IMR-90 (cell line): Measurements from ENCODE around the gene KCNQ1. TPM values are rescaled to one million over a fixed set of nuclear protein-coding genes. Genes with fewer than 3 reads are reported as not detected.

Experiments used
- ATAC-seq: fragments of 200-7000 bp; cut with Tn5 transposase; 2 replicates; pipeline ENCODE4 v1.9.1; 2020; ENCODE audit warnings: low read depth, mild to moderate bottlenecking, moderate library complexity
- BruUV-seq: library from RNA; stranded (reverse); fragments of 400-500 nt; replicated peaks from 2 replicates; lab custom pipeline; 2021; lab: Mats Ljungman, UMichigan
- CTCF ChIA-PET: fragments of 300-600 bp; formaldehyde crosslinking; extraction: SDS; loops from one replicate; lab custom pipeline; 2021; ENCODE audit warnings: antibody characterized with exemption; lab: Yijun Ruan, JAX
- POLR2A ChIA-PET: fragments of 300-600 bp; sonication (Branson Sonifier 250); formaldehyde crosslinking; loops from one replicate; lab custom pipeline; 2022; ENCODE audit warnings: antibody characterized with exemption; ENCODE audit not compliant: unreplicated experiment; lab: Charles Lee
- DNase-seq: peaks from one replicate; pipeline ENCODE4 v3.0.0; 2013
- H2AFZ ChIP-seq: replicated peaks from 2 replicates; pipeline ENCODE3; 2013; ENCODE audit warnings: low read length, mild to moderate bottlenecking; ENCODE audit not compliant: poor library complexity
- H2AK5ac ChIP-seq: 2 replicates; pipeline ENCODE4 v1.6.1; 2013; ENCODE audit warnings: low read depth, low read length, inconsistent platforms
- H2AK9ac ChIP-seq: replicated peaks from 2 replicates; pipeline ENCODE3; 2013; ENCODE audit warnings: mild to moderate bottlenecking, low read depth, low read length, moderate library complexity; ENCODE audit not compliant: poor library complexity
- H2BK120ac ChIP-seq: 2 replicates; pipeline ENCODE4 v1.6.1; 2013; ENCODE audit warnings: low read depth, low read length, inconsistent platforms
- H2BK15ac ChIP-seq: 3 replicates; pipeline ENCODE4 v1.6.1; 2013; ENCODE audit warnings: low read depth, low read length, inconsistent platforms
- H2BK20ac ChIP-seq: 2 replicates; pipeline ENCODE4 v1.6.1; 2013; ENCODE audit warnings: low read depth, mild to moderate bottlenecking, inconsistent platforms, low read length, moderate library complexity
- H2BK5ac ChIP-seq: 2 replicates; pipeline ENCODE4 v1.6.1; 2013; ENCODE audit warnings: mild to moderate bottlenecking, low read depth, low read length, inconsistent platforms; ENCODE audit not compliant: poor library complexity, severe bottlenecking
- H3K14ac ChIP-seq: replicated peaks from 2 replicates; pipeline ENCODE4 v1.6.1; 2013; ENCODE audit warnings: low read depth, low read length, inconsistent platforms
- H3K18ac ChIP-seq: 2 replicates; pipeline ENCODE4 v1.6.1; 2013; ENCODE audit warnings: low read depth, low read length, control low read depth
- H3K23ac ChIP-seq: 2 replicates; pipeline ENCODE4 v1.6.1; 2013; ENCODE audit warnings: low read depth, low read length, inconsistent platforms
- H3K27ac ChIP-seq: 2 replicates; pipeline ENCODE4 v1.5.1; 2013; ENCODE audit warnings: mild to moderate bottlenecking, control low read depth, low read length; ENCODE audit not compliant: insufficient read depth
- H3K27me3 ChIP-seq: 2 replicates; pipeline ENCODE4 v1.6.1; 2013; ENCODE audit warnings: low read length; ENCODE audit not compliant: control insufficient read depth, insufficient read depth
- H3K36me3 ChIP-seq: 2 replicates; pipeline ENCODE4 v1.6.1; 2013; ENCODE audit warnings: low read length, mixed read lengths; ENCODE audit not compliant: control insufficient read depth, insufficient read depth
- H3K4ac ChIP-seq: 2 replicates; pipeline ENCODE4 v1.6.1; 2013; ENCODE audit warnings: low read depth, low read length, inconsistent platforms
- H3K4me1 ChIP-seq: 2 replicates; pipeline ENCODE4 v1.6.1; 2013; ENCODE audit warnings: low read length, mixed read lengths; ENCODE audit not compliant: control insufficient read depth, insufficient read depth
- H3K4me2 ChIP-seq: 2 replicates; pipeline ENCODE4 v1.6.1; 2013; ENCODE audit warnings: low read depth, mild to moderate bottlenecking, control low read depth, low read length, moderate library complexity
- H3K4me3 ChIP-seq: 2 replicates; pipeline ENCODE4 v1.5.1; 2013; ENCODE audit warnings: low read depth, mild to moderate bottlenecking, control low read depth, low read length, moderate library complexity; ENCODE audit not compliant: insufficient read depth
- H3K56ac ChIP-seq: 2 replicates; pipeline ENCODE4 v1.6.1; 2013; ENCODE audit warnings: low read length, inconsistent platforms; ENCODE audit not compliant: insufficient read depth; ENCODE audit errors: extremely low read depth
- H3K79me1 ChIP-seq, 2 experiments: 2 replicates each; pipeline ENCODE4 v1.6.1; 2013; ENCODE audit warnings: low read length in 2 of 2, inconsistent platforms in 1 of 2, low read depth in 1 of 2
- H3K9ac ChIP-seq: 2 replicates; pipeline ENCODE4 v1.6.1; 2013; ENCODE audit warnings: low read depth, low read length, control low read depth
- H3K9me1 ChIP-seq: 2 replicates; pipeline ENCODE4 v1.6.1; 2013; ENCODE audit warnings: low read length, inconsistent platforms; ENCODE audit not compliant: insufficient read depth
- H3K9me3 ChIP-seq: 2 replicates; pipeline ENCODE4 v1.6.1; 2013; ENCODE audit warnings: low read length; ENCODE audit not compliant: control insufficient read depth, insufficient read depth
- H4K20me1 ChIP-seq: 2 replicates; pipeline ENCODE4 v1.6.1; 2013; ENCODE audit warnings: low read length, inconsistent platforms; ENCODE audit not compliant: insufficient read depth
- H4K5ac ChIP-seq: 2 replicates; pipeline ENCODE4 v1.6.1; 2013; ENCODE audit warnings: mild to moderate bottlenecking, low read depth, low read length, control low read depth
- H4K8ac ChIP-seq, 2 experiments: 2 replicates each; pipeline ENCODE4 v1.6.1; 2013; ENCODE audit warnings: low read depth in 2 of 2, low read length in 2 of 2, control low read depth in 1 of 2, inconsistent platforms in 1 of 2
- H4K91ac ChIP-seq: 2 replicates; pipeline ENCODE4 v1.6.1; 2013; ENCODE audit warnings: low read depth, low read length, inconsistent platforms; ENCODE audit not compliant: insufficient read depth
- BHLHE40 ChIP-seq: fragments of 150-350 bp; IDR thresholded peaks from 2 replicates; pipeline ENCODE4 v1.6.1; 2016; ENCODE audit warnings: mild to moderate bottlenecking, low read depth, low read length
- whole genome bisulfite sequencing, 2 experiments: methylation state at CpG; one replicate each; pipeline versions ENCODE4 v1.1.5 to v1.1.7; 2013; ENCODE audit warnings: missing lambda C conversion rate in 2 of 2; ENCODE audit not compliant: insufficient read length in 1 of 2; ENCODE audit errors: extremely low coverage in 2 of 2; 5-methylcytosine and 5-hydroxymethylcytosine counted together
- dilution Hi-C: fragments of 300-500 bp; cut with HindIII; formaldehyde crosslinking; loops from one replicate; pipeline ENCODE4 v1.14.3; 2018; ENCODE audit warnings: low sequenced_read_pairs; ENCODE audit not compliant: unreplicated experiment
- in situ Hi-C: fragments of 300-500 bp; cut with MboI; formaldehyde crosslinking; loops from 3 replicates; pipeline ENCODE4 v1.14.3; 2019; ENCODE audit warnings: low sequenced_read_pairs, inconsistent platforms, mixed read lengths
- intact Hi-C: fragments of 100-400 bp; cut with micrococcal nuclease; formaldehyde crosslinking; loops from 2 replicates; pipeline ENCODE4 v1.10.0; 2022
- polyA plus RNA-seq, 3 experiments: library from polyadenylated mRNA; depleted of rRNA; stranded (reverse); fragments of >200 nt; gene quantifications; 2 replicates each; pipeline ENCODE4 v1.2.3, GENCODE V29; 2012; ENCODE audit warnings: low replicate concordance in 1 of 3
- total RNA-seq: library from RNA; depleted of rRNA; stranded (reverse); fragments of >200 nt; gene quantifications from 2 replicates; pipeline ENCODE4 v1.2.3, GENCODE V29; 2012
- TF ChIP-seq, protein P1 (sequence below): conservative IDR thresholded peaks from 2 replicates; pipeline ENCODE4 v1.5.1; 2012; ENCODE audit warnings: mild to moderate bottlenecking, low read depth, low read length, improper control_type of control experiment

Gene KCNQ1
- total and polyA plus RNA-seq, 2 of the 4 experiments (the other 2 are of a cell fraction): 0.07 TPM; not detected in 1

DNA sequence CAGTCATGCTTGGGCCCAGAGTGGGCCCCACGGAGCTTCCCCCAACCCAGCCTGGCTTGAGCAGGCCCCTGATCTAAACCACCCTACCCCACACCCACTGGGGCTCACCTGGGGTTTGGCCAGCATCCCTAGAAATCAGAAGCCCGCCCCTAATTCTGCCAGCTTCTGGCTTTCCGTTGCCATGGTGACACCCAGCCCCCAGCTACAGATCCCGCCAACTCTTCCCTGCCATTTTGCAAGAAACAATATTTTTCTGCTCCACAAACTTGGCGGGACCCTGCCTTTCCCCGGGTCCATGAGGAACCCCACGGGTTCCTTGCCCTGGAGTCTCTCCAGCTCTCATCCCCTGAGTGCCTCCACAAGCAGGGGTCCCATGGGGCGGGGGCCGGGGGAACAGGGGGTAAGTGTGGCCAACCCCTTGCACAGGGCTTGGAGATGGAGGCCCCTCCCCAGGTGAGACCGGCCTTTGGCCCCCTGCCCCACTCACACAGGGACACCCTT, 350.7 kb downstream of the KCNQ1 start:
- no TSS peak for BruUV-seq
- H3K4ac ChIP-seq: no peak overlapping the region
- no peak overlapping the region for H3K4me3 ChIP-seq
- dilution Hi-C loops: no loop called here
- no peak overlapping the region for H3K18ac ChIP-seq
- H3K27ac ChIP-seq: no peak overlapping the region
- ATAC-seq (no peak), DNase-seq (no peak)
- H2AK9ac ChIP-seq: no peak overlapping the region
- TF ChIP-seq, protein P1, sequence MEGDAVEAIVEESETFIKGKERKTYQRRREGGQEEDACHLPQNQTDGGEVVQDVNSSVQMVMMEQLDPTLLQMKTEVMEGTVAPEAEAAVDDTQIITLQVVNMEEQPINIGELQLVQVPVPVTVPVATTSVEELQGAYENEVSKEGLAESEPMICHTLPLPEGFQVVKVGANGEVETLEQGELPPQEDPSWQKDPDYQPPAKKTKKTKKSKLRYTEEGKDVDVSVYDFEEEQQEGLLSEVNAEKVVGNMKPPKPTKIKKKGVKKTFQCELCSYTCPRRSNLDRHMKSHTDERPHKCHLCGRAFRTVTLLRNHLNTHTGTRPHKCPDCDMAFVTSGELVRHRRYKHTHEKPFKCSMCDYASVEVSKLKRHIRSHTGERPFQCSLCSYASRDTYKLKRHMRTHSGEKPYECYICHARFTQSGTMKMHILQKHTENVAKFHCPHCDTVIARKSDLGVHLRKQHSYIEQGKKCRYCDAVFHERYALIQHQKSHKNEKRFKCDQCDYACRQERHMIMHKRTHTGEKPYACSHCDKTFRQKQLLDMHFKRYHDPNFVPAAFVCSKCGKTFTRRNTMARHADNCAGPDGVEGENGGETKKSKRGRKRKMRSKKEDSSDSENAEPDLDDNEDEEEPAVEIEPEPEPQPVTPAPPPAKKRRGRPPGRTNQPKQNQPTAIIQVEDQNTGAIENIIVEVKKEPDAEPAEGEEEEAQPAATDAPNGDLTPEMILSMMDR: no peak
- TF ChIP-seq BHLHE40: no peak
- H2BK20ac ChIP-seq: no peak overlapping the region
- no peak overlapping the region for H3K56ac ChIP-seq
- ChIA-PET POLR2A (no interaction called here), CTCF (no interaction called here)
- in situ Hi-C loops: no loop called here
- H3K4me2 ChIP-seq: no peak overlapping the region
- H3K27me3 ChIP-seq: peaks cover 42% of the 10 kb centered on the region
- H3K23ac ChIP-seq: no peak overlapping the region
- H4K91ac ChIP-seq: no peak overlapping the region
- H3K4me1 ChIP-seq: no peaks in the 10 kb centered on the region
- no peaks in the 10 kb centered on the region for H3K79me1 ChIP-seq
- no peak overlapping the region for H2AFZ ChIP-seq
- H2BK5ac ChIP-seq: no peak overlapping the region
- H3K9me1 ChIP-seq: peaks cover 3% of the 10 kb centered on the region; the same call in 1 of the 2 replicates
- H2AK5ac ChIP-seq: no peak overlapping the region
- no peak overlapping the region for H4K8ac ChIP-seq
- H3K9me3 ChIP-seq: peaks cover 9% of the 10 kb centered on the region
- H2BK120ac ChIP-seq: no peak overlapping the region
- intact Hi-C loops: no loop called here
- no peak overlapping the region for H2BK15ac ChIP-seq
- WGBS, 2 experiments: 73% methylated on average over 4 of the region's 10 CpGs; no CpG with 5 or more reads in 1 of the 2 experiments
- H3K36me3 ChIP-seq: no peaks in the 10 kb centered on the region
- no peak overlapping the region for H4K5ac ChIP-seq
- no peaks in the 10 kb centered on the region; the same call in 1 of the 2 replicates for H4K20me1 ChIP-seq
- no peak overlapping the region for H3K14ac ChIP-seq
- no peak overlapping the region for H3K9ac ChIP-seq
